HG02759 (cell line): Measurements from ENCODE around the gene CYP4V2.

Experiments
- ATAC-seq: cut with Tn5 transposase; IDR thresholded peaks from one replicate; pipeline ENCODE4 v1.9.1; 2021; ENCODE audit warnings: mild to moderate bottlenecking, moderate library complexity; ENCODE audit not compliant: unreplicated experiment

Gene CYP4V2

GRCh38 chr4:186191200-186192065 lies at the start of gene CYP4V2:
CYP4V2 (plus strand) TSS chr4:186191567; CDS start chr4:186191824, 257 bp downstream.
- peak; percentile 84 for ATAC-seq

DNA sequence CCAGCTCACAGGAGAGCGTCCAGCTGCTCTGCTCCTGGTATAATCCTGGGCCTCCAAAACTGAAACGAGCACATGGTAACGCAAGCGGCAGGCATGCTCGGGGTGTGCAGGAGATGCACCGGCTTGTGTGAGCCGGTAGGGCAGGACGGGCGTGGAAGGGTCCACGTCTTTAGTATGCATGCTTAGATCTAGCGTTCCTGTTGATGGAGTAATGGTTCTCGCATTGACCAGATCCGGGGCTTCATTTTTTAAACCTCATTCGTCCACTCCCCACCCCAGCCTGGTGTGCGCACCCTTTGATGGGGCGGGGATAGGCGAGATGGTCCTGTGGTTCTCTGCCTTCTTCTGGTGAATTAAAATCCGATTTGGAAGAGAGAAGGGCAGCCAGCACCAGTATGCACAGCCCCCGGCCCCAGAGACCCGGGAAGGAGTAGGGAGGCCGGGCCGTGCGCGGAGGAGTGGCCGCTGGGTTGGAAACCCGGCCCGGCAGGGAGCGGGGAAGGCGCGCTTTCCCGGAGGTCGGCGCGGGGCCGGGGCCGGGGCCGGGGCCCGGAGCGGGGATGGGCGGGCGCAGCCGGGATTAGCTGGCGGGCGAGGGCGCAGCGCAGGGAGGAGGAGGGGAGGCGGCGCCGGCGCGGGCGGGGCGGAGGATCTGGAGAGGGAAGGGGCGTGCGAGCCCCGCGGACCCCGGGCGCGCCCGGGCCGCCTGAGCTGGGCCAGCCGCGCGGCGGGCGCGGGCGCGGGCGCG lies 47.0 kb upstream of the CYP4V2 start:
- peak; percentile 65 for ATAC-seq

GRCh38 chr4:186144946-186145569 lies 46.3 kb upstream of the CYP4V2 start:
- ATAC-seq: peak; percentile 53

DNA sequence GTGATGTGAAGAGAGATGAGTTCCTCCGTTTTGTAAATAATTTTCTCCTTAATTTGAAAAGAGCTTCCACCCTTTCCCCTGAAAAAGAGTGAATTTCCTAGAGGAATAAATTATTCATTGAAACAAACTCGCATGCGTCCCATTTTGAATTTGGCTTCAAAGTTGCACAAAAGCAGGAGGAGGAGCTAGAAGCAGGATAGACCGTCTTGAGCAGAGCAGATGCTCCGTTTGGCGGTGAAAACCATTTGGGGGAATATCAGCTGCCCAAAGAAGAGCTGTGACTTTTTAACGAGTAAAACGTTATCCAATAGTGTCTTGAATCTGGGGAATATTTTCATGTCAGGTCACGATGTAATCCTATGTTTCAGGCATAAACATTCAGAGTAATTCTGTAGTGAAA lies 44.9 kb upstream of the CYP4V2 start:
- ATAC-seq: no peak

DNA sequence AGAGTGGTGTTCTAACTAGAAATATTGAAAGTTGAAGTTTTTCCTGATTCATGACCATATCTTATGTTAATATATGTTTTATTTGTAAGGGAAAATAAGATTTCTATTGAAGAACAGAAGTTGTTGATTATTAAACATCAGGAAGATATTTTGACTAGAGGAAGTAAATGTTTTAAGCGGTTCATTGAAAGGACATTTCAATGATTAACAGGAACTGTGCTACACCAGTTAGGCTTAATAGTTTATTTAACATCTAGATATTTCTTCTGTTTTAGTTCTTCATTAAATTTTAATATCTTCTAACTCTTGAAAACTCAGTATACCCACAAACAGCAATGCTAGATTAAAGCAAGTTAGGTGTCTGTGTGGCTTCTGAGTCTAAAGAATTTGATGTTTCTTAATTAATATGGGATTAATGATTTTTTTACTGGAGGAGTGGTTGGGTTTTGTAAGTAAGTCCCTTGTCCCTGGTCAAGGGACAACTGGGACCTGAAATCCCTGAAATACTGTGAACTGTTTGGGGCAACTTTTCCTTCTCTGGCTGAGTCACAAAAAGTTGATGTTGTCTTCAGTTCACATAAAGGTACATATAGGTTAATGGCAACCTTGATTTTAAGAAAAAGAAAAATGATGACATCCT lies 42.9 kb upstream of the CYP4V2 start:
- ATAC-seq: no peak

DNA sequence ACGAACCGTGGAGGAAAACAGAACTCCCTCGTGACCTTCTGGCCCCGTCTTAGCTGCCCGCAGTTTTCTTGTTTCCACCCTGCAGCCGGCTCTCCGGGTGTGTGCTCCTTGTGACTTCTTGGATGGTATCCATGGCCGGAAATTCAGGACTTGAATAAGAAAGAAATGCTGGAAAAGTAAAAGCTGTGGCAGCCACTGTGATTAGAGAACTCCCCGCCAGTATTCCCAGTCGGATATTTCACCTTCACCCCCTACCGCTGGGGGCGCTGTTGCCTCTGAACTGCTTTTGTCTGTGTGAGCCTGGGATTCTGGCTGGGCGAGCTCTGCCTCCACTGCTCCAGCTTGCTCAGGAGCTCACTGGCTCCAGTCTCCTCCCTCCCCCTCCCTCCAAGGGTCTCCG lies 41.5 kb upstream of the CYP4V2 start:
- no peak for ATAC-seq

- no peak for ATAC-seq
Observed at GRCh38 chr4:186150926-186151325, 40.4 kb upstream of the CYP4V2 start.

DNA sequence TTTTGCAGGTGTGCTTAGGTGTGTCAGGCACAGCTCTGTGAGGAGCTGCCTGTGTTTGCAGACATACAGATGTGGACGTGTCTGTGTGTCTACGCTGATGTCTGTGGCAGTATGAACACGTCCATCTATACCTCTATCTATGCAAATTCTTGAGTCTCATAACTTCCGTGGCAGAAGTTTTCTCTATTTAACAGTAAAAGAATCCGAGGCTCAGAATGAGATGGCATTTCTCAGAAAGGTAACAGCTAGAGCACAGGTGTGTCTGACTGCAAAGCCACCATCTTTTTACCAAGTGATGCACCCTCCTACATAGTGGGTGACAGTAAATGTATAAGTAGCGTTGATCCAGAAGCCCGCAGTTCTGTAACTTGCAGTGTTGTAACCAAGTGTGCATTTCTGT lies 39.9 kb upstream of the CYP4V2 start:
- ATAC-seq: no peak

DNA sequence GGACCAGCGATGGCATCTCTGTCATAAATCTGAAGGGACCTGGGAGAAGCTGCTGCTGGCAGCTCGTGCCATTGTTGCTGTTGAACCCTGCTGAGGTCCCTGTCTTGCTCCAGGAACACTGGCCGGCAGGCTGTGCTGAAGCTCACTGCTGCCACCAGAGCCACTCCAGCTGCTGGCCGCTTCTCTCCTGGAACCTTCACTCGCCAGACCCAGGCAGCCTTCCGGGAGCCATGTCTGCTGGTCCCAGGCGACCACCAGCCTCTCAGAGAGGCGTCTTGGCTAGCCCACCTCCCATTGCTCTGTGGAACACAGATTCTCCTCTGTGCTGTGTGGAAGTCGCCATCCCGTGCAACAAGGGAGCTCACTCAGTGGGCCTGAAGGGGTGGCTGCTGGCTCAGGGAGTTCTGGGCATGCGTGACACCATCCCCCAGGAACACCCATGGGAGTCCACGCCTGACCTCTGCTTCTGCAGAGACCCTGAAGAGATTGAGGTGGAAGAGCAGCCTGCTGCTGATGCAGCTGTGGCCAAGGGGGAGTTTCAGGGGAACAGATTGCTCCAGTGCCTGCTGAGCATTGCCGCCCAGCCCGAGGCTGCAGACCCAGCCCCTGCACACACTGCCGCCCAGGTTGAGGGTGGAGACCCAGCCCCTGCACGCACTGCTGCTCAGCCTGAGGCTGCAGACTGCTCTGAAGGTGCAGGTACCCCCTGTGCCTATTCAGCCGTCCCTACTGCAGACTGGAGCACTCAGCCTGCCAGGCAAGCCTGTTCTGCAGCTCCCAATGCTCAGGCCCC lies 33.1 kb upstream of the CYP4V2 start:
- no peak for ATAC-seq

GRCh38 chr4:186158966-186159365 lies 32.4 kb upstream of the CYP4V2 start:
- ATAC-seq: no peak

DNA sequence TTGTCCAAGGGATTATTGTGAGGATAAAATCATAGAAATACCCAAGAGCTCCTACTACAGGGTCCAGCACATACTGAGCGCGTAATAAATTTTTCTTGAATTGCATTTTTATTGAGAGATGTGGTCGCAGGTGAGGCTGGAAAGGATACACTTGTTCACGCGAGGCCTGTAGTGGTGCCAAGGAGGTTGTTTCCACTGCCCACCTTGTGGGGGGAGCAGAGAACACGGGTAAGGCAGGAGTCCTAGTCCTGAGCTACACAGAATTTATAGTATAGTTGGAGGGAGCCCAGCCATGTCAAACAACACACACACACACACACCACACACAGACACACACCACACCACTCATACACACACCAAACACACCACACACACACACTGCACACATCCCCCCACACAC lies 31.8 kb upstream of the CYP4V2 start:
- ATAC-seq: no peak

DNA sequence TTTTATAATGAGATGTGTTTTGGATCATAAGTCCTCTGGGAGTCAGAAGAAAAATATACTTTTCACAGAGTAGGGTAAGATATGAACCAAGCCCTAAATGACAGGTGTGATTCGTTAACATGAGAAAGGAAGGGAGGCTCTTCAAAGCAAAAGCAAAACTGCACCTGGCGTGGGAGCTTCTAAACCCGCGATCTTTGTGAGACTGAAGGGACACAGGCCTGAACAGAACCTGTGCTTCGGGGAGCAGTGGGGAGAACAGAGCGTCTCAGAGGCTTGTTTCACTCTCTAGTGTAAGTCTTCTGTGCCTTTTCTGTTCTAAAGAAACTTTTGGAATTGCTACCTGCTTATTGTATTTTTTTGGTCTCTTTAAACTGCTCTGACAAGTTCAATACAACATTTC lies 30.2 kb upstream of the CYP4V2 start:
- peak; percentile 77 for ATAC-seq

- ATAC-seq: no peak
Observed at GRCh38 chr4:186166852-186167512, 24.4 kb upstream of the CYP4V2 start.

DNA sequence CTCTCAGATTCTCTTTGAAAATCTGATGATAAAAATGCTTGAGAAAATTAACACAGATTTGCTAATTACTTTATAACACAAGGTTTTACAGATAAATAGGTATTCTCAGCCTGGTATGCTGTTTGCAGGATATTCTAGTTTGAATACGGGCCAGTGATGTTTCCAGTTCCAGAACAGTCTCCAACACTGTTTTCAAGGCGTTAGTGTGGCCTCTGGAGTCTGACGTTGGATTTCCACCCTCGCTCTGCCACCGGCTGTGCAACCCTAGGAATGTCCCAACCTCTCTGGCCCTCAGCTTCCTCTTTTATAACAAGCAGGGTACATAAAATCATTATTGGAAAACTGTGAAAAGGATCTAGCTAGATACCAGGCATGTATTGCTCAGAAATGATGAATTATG lies 23.8 kb upstream of the CYP4V2 start:
- ATAC-seq: no peak

- no peak for ATAC-seq
Observed at GRCh38 chr4:186168750-186169149, 22.6 kb upstream of the CYP4V2 start.

DNA sequence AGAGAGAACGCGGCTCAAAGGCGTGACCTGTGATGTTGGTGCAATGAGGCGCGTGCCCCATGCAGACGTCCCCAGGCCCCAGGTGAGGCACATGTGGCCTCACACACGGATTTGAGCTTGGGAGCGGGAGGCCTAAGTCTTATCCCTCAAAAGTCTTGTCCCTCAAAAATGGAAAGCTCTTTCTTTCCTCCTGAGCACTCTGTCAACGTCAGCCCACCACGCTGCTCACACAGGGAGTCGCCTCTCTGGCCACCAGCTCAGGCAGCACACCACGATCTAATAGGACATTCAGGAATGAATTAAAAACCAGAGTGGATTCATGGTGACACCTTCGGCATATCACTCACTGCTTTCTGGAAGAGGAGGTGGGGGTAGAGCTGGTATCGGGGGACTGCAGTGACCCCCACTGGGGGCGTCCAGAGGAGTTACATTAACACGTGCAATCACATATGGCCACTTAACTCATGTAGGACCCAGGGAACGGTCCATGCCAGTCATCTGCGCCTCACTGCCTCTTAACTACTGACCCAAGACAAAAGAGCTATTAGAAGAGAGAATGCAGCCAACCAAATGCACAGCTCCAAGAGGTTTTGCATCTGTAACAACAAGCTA lies 21.9 kb upstream of the CYP4V2 start:
- no peak for ATAC-seq

DNA sequence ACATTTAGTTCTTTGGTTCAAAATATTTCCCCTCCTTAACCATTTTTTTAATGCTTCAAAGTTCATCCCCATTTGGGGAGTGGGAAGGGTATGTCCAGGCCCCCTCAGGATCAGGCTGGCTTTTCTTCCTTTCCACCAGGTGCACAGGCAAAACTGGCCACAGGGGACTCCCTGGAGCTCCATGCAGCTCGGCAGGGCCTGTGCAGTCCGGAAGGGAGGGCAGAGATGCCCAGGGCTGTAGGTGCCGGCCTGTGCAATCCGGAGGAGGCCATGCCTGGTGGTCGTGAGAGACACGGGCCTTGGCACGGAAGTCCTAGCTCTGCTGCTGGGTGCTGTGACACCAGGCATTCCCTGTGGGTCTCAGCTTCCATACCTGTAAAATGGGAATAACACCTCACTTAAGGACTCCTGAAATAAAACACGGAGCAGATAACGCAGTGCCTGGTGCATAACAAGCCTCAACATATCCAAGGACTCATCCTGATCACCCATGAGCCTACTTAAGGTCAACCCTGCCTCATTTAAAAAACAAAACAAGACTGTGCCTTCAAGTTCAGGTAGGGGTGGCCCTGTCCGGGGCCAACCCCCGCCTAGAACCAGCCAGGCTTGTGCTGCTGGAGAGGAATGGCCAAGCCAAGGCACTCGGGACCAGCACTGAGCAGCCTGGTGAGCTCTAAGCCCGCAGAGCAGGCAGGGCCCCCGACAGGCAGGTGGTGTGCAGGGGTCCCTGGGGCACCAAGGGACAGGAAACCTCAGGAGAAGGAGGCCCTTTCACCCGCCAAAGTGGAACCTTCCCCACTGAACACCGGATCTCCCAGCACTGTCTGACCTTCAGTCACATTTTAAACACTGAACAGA lies 21.2 kb upstream of the CYP4V2 start:
- no peak for ATAC-seq

DNA sequence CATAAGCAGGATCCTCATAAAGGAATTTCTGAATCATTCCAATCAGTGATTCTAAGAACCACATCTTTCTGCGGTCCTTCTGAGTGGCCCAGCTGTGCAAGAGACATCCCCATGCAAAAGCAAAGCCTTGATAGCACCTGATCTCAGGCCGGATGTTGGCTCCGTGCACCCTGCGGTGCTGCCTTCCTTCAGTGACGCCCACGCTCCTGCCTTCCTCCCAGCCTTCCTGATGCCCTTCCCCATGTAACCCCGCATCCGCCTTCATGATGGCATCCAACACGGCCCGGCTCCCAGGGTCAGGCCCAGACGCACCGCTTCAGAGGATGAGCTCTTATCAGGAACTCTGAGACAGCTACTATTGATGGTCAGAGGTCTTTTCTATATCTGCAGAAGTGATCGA lies 20.4 kb upstream of the CYP4V2 start:
- ATAC-seq: no peak

DNA sequence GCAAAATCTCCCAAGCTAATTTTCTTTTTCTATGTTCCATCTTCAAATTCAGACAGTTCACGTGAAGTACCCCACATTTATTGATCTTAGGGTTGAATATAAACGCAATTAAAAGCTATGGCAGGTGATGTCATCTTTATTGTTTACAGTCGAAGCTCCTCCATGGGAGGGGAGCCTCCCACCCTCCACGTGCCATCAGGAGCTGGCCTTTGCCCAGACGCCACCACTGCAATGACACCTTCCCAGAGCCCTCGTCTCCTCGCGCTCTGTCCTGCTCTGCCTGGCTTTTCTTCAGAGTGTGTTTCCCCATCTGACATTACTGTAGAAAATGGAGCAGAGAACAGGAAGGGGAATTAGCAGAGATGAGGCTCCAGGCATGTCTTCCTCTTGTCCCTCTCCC lies 18.8 kb upstream of the CYP4V2 start:
- ATAC-seq: no peak
